HG02885 (cell line): ENCODE results near the gene ZC2HC1B.
"Not testable (repeated sequence)": the region's sequence is repeated elsewhere in the genome, so short reads cannot be mapped to it uniquely, and the experiment has no call there.

Experiments used
- ATAC-seq: cut with Tn5 transposase; IDR thresholded peaks from one replicate; pipeline ENCODE4 v1.9.1; 2021; ENCODE audit warnings: mild to moderate bottlenecking; ENCODE audit not compliant: unreplicated experiment, poor library complexity

The ZC2HC1B gene

DNA sequence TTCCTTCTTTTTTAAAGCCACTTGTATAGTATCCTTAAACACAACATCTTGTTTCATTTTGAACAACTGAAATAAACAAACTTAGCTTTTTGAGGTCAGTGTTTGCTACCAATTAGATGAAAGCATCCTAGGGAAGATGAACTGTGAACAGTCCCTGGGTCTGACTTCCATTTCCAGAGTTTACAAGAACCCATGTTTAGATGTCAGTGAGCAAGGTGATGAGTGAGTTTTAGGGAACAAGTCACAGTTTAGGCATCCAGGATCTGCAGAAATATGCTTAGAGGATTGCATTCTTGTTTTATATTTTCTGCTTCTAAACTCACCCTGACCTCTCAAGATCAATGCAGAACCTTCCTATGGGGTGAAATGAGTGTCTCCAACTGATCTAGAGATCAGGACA is 3.0 kb downstream of the ZC2HC1B start:
- no peak for ATAC-seq

DNA sequence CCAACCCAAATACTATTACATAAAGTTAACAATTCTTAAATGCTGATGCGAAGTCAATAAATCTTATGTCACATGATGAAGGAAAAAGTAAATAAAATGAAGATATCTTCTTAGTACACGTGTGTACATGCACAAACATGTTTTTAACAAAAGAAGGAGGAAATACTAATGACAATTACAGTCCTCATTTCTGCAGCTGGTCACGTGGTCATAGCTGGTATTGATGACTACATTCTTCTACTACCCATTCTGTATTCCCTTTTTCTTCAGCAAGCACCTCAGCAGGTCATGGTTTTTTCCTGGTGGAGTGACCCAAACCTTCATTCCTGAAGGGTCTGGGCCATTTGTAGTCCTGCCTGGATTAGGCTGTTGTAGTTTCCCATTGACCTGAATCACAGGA is 4.5 kb downstream of the ZC2HC1B start:
- ATAC-seq, result not testable (repeated sequence)

DNA sequence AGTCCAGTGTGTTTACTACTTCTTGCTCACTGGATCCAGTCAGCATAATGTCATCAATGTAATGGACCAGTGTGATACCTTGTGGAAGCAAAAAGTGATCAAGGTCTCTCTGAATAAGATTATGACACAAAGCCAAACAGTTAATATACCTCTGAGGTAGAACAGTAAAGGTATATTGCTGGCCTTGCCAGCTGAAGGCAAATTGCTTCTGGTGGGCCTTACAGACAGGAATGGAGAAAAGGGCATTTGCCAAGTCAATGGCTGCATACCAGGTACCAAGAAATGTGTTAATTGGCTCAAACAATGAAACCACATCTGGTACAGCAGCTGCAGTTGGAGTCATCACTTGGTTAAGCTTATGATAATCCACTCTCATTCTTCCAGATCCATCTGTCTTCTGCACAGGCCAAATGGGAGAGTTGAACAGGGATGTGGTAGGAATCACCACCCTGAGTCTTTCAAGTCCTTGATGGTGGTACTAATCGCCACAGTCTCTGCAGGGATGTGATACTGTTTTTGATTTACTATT is 7.0 kb downstream of the ZC2HC1B start:
- not testable (repeated sequence) for ATAC-seq

DNA sequence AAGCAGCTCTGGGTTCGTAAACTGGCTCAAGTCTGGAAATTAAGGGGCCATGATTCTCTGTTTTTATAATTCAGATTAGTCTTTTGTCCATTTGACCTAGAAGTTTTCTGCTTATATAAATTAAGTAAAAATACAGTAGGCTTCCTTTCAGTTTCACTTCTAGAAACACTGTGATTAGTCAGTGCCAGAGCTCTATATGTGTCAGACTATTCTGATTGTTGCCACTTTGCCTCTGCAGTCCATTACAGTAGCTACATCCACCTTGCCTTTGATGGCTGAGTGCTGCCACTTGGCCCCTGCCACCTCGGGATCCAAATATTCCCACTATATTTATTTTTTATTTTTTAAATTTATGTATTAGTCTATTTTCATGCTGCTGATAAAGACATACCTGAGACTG is 7.9 kb downstream of the ZC2HC1B start:
- peak; percentile 97 for ATAC-seq

GRCh38 chr6:143873600-143873999 is 9.3 kb downstream of the ZC2HC1B start:
- ATAC-seq, result not testable (repeated sequence)

GRCh38 chr6:143874503-143874902 is 10.2 kb downstream of the ZC2HC1B start:
- not testable (repeated sequence) for ATAC-seq

DNA sequence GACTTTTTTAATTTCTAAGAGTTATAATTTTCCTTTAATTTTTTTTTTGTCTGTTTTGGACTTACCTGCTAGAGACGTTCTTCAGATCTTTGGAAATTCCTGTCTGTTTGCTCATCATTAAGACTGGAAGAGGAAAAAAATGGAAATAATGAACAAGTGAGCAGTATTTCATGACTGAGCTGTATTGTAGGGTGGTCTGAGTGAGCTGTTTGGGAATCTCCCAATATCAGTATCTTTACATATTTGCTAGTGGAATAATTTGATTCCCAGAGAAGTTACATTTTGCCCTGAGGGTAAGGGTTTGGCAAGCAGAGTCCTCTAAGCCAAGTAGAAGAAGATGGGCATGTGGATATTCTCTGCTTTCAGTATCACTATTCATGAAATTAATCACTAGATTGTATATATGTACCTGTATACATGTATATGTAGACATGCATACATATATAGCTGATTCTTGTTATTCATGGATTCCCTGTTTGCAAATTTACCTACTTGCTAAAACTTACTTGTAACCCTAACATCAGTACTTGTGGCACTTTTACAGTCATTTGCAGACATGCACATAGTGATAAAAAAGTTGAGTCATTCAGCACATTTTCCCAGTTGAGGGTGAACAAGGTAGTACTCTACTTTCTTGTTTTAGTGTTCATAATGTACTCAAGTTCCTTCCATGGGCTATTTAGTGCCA is 13.5 kb downstream of the ZC2HC1B start:
- no peak for ATAC-seq

GRCh38 chr6:143878272-143878760 is 14.0 kb downstream of the ZC2HC1B start:
- ATAC-seq, result no peak

DNA sequence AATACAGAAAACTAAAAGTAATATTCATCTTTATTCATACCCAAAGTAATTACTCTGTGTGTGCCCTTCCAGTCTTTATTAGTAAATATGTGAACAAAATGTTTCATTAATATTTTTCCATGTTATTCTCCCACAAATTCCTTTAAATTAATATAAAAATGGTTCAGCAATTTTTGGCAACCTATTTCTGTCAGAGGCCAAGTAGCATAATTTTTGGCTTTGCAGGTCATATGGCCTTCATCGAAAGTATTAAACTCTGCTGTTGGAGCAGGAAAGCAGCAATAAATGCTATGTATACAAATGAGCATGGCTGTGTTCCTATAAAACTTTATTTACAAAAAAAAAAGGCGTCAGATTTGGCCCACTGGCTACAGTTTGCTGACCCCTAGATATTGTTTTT is 16.1 kb downstream of the ZC2HC1B start:
- ATAC-seq, result no peak

GRCh38 chr6:143882401-143882930 is 18.2 kb downstream of the ZC2HC1B start:
- no peak for ATAC-seq

DNA sequence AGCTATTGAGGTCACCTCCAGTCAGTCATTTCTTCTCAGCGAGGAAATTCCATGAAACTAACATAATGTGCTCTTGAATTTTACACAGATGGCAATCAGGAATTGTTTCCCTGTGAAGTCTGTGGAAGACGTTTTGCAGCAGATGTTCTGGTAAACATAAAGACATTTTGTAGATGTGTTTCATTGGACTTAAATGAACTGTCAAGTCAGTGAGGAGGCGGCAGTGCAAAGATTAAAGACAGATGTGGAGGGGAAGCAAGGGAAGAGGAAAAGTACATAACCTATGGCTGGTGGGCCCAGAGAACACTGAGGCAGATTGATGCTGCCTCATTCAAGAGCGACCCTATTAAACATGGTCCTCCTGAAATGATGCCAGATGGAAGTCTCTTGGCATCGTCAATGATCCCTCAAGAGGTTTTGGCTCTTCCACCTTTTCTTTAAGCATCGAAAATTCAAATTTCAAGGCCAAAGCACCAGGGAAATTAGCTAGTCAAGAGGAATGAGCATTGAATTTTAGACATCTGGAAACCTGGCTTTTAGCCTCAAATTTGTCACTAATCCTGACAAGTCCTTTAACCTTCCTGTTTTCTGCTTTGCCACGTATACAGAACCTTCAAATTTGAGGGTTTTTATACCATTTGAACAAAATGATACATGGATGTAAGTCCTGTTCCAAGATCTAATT is 20.1 kb downstream of the ZC2HC1B start:
- no peak for ATAC-seq

DNA sequence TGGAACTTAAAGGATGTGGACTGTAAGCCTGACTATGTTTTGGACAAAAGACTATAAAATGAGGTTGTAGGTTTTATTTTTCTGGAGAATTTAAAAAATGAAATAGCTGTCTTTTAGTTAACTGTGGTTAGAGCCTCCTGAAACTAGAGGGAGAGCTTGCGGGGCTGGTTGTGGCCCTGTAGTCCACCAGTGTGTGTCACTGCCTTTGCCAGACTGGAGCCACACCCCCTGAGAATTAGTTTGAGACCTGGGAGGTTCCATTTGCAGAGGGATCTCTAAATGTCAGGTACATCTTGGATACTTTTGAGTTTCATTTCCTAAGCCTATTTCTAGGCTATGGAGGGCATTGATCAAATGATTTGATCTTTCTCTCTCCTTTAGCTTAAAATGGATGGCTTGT is 20.8 kb downstream of the ZC2HC1B start:
- ATAC-seq, result no peak

- no peak for ATAC-seq
Observed at GRCh38 chr6:143894655-143895054, 30.4 kb downstream of the ZC2HC1B start.

DNA sequence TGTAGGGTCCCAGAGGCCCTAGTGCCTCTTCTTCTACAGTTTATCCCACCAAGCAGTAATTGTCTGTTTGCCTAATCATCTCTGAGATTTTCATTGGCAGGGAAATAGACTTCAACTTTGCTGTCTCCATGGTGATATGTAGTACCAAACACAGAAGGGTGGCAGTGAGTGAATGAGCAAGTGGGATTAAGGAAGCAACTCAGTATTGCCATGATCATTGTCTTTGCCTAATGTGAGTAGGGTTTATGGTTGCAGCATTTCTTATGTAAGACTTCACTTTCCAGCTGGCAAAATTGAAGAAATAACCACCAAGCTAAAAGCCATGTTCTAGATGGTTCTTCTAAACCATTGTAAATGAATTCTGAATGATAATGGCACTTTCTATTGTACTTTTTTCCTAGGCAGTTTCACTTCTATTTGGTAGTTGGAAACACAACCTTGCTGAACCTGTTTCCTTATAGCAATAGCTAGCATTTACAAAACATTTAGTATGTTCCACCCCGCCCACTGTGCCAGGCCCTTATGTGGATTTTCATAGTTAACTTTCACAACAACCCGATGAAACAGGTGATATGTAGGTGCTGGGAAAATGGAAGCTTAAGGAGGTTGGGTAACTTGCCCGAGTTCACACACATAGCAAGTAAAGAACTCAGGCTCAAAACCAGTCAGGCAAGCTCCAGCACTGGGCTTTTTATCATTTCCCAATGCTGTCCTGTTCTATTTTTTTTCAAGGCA is 32.0 kb downstream of the ZC2HC1B start:
- no peak for ATAC-seq

DNA sequence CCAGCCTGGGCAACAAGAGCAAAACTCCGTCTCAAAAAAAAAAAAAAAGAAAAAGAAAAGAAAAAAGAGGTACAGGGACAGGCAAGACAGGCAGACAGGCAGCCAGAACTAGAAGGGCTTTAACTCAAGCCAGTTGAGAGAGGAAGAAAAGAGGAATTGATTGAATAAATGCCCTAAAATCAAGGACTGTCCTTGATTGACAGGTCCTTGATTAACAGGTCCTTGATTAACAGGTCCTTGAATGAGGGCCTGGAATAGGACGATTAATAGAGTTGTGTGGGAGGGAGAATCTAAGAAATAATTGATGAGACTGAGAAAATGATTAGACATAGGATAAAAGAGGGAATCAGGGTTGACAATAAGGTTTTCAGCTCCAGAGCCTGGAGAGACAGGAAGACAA is 36.1 kb downstream of the ZC2HC1B start:
- no peak for ATAC-seq

- ATAC-seq, result peak; percentile 96
Observed at GRCh38 chr6:143901885-143902750, 37.8 kb downstream of the ZC2HC1B start.

GRCh38 chr6:143902827-143903226 is 38.6 kb downstream of the ZC2HC1B start:
- no peak for ATAC-seq

DNA sequence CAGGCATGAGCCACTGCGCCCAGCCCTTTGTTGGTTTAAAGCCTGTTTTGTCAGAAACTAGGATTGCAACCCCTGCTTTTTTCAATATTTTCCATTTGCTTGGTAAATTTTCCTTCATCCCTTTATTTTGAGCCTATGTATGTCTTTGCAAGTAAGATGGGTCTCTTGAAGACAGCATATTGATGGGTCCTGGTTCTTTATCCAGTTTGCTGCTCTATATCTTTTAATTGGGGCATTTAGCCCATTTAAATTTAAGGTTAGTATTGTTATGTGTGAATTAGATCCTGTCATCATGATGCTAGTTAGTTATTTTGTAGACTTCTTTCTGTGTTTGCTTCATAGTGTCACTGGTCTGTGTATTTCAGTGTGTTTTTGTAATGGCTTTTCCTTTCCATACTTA is 46.8 kb downstream of the ZC2HC1B start:
- no peak for ATAC-seq

DNA sequence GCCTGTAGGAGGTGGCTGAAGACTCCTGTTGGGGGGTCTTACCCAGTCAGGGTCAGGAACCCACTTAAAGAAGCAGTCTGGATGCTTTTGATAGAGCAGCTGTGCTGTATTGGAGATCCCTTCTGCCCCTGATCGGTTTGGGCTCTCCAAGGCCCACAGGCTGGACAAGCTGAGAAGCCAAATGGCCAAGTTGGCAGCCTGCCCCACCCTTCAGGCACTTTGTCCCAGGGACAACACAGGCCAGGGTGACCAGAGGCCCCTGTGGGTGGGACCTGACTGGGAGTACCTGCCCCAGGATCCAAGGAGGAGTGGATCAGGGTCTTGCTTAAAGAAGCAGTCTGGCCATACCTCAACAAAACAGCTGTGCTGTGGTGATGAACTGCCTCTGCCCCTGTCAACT is 48.4 kb downstream of the ZC2HC1B start:
- ATAC-seq, result no peak

GRCh38 chr6:143917026-143917425 is 52.8 kb downstream of the ZC2HC1B start:
- ATAC-seq, result not testable (repeated sequence)
